Central memory CD8-positive, alpha-beta T cell (primary cell): Measurements from ENCODE around the gene SMIM10.
"Not testable (repeated sequence)": the region's sequence is repeated elsewhere in the genome, so short reads cannot be mapped to it uniquely, and the experiment has no call there.

Experiments
- ATAC-seq: fragments of 150-1000 bp; cut with Tn5 transposase; replicated peaks from 2 replicates; pipeline ENCODE4 v1.10.0; 2022; ENCODE audit warnings: mild to moderate bottlenecking, moderate FRiP score, moderate number of reproducible peaks; ENCODE audit not compliant: poor library complexity, severe bottlenecking; ENCODE audit errors: extremely low read depth
- DNase-seq, 2 donors: peaks; one replicate each; pipeline ENCODE4 v3.0.0; 2021; ENCODE audit warnings: low spot score in 2 of 2
- H3K27ac Mint-ChIP-seq: one replicate; pipeline ENCODE4 v1.8.0; 2022; ENCODE audit warnings: low read depth, mild to moderate bottlenecking, moderate library complexity, mixed read lengths
- H3K27me3 Mint-ChIP-seq: one replicate; pipeline ENCODE4 v1.8.0; 2022; ENCODE audit warnings: mixed read lengths
- H3K36me3 Mint-ChIP-seq: one replicate; pipeline ENCODE4 v1.8.0; 2022; ENCODE audit warnings: mild to moderate bottlenecking, moderate library complexity, mixed read lengths; ENCODE audit not compliant: insufficient read depth
- H3K4me1 Mint-ChIP-seq: one replicate; pipeline ENCODE4 v1.8.0; 2022; ENCODE audit warnings: mixed read lengths
- H3K4me3 Mint-ChIP-seq: one replicate; pipeline ENCODE4 v1.8.0; 2022; ENCODE audit warnings: mild to moderate bottlenecking, moderate library complexity, mixed read lengths
- H3K9me3 Mint-ChIP-seq: one replicate; pipeline ENCODE4 v1.8.0; 2022; ENCODE audit warnings: mixed read lengths

Gene SMIM10

GRCh38 chrX:134990801-134991481 lies at the start of gene SMIM10:
SMIM10 (plus strand) TSS chrX:134990991; CDS start chrX:134991096, 105 bp downstream.
- peaks cover 35% of the 10 kb centered on the region for H3K27me3 Mint-ChIP-seq
- ATAC-seq (no peak), DNase-seq (no peak)
- H3K4me1 Mint-ChIP-seq = peaks cover 11% of the 10 kb centered on the region
- no peaks in the 10 kb centered on the region for H3K9me3 Mint-ChIP-seq
- H3K36me3 Mint-ChIP-seq = peaks cover 2% of the 10 kb centered on the region
- H3K4me3 Mint-ChIP-seq = peak within 1 kb of the TSS; percentile 66
- H3K27ac Mint-ChIP-seq = no peak within 1 kb of the TSS

- not testable (repeated sequence) for H3K9me3 Mint-ChIP-seq, H3K36me3 Mint-ChIP-seq, H3K27me3 Mint-ChIP-seq
Observed at GRCh38 chrX:134946364-134946763, 44.4 kb upstream of the SMIM10 start.

GRCh38 chrX:134948333-134949241 lies 42.2 kb upstream of the SMIM10 start:
- H3K4me3 Mint-ChIP-seq = no peak overlapping the region
- no peak overlapping the region for H3K27ac Mint-ChIP-seq
- DNase-seq = no peak
- no peak for ATAC-seq
- H3K4me1 Mint-ChIP-seq = no peaks in the 10 kb centered on the region
- H3K9me3 Mint-ChIP-seq = no peaks in the 10 kb centered on the region
- no peaks in the 10 kb centered on the region for H3K36me3 Mint-ChIP-seq
- H3K27me3 Mint-ChIP-seq = no peaks in the 10 kb centered on the region

More at GRCh38 chrX:134946364-134946763, 44.4 kb upstream of the SMIM10 start:
- not testable (repeated sequence) for H3K4me1 Mint-ChIP-seq, H3K27ac Mint-ChIP-seq, ATAC-seq, H3K4me3 Mint-ChIP-seq, DNase-seq

- DNase-seq (no peak), ATAC-seq (no peak)
- Mint-ChIP-seq H3K36me3 (no peaks in the 10 kb centered on the region), H3K27ac (no peak overlapping the region), H3K4me3 (no peak overlapping the region), H3K9me3 (no peaks in the 10 kb centered on the region), H3K4me1 (no peaks in the 10 kb centered on the region), H3K27me3 (no peaks in the 10 kb centered on the region)
Observed at GRCh38 chrX:134949271-134949670, 41.5 kb upstream of the SMIM10 start.

- Mint-ChIP-seq H3K27ac (no peak overlapping the region), H3K36me3 (no peaks in the 10 kb centered on the region), H3K9me3 (no peaks in the 10 kb centered on the region), H3K4me1 (no peaks in the 10 kb centered on the region), H3K27me3 (peaks cover 13% of the 10 kb centered on the region), H3K4me3 (no peak overlapping the region)
- ATAC-seq (no peak), DNase-seq (no peak)
Observed at GRCh38 chrX:134957836-134958235, 33.0 kb upstream of the SMIM10 start.

- H3K36me3 Mint-ChIP-seq, H3K4me3 Mint-ChIP-seq, H3K4me1 Mint-ChIP-seq, H3K27ac Mint-ChIP-seq, ATAC-seq, DNase-seq, H3K9me3 Mint-ChIP-seq: not testable (repeated sequence)
- peaks cover 25% of the 10 kb centered on the region for H3K27me3 Mint-ChIP-seq
Observed at GRCh38 chrX:134960366-134960765, 30.4 kb upstream of the SMIM10 start.

- H3K4me1 Mint-ChIP-seq = no peaks in the 10 kb centered on the region
- H3K27ac Mint-ChIP-seq = no peak overlapping the region
- no peaks in the 10 kb centered on the region for H3K36me3 Mint-ChIP-seq
- H3K27me3 Mint-ChIP-seq = peaks cover 26% of the 10 kb centered on the region
- DNase-seq = no peak
- H3K9me3 Mint-ChIP-seq = no peaks in the 10 kb centered on the region
- no peak overlapping the region for H3K4me3 Mint-ChIP-seq
- ATAC-seq = no peak
Observed at GRCh38 chrX:134963041-134963440, 27.8 kb upstream of the SMIM10 start.

- Mint-ChIP-seq H3K4me1 (no peaks in the 10 kb centered on the region), H3K36me3 (no peaks in the 10 kb centered on the region), H3K27me3 (peaks cover 13% of the 10 kb centered on the region), H3K4me3 (no peak overlapping the region), H3K9me3 (no peaks in the 10 kb centered on the region), H3K27ac (no peak overlapping the region)
- DNase-seq (no peak), ATAC-seq (no peak)
Observed at GRCh38 chrX:134969726-134970125, 21.1 kb upstream of the SMIM10 start.

GRCh38 chrX:134971926-134972325 lies 18.9 kb upstream of the SMIM10 start:
- Mint-ChIP-seq H3K27ac (no peak overlapping the region), H3K4me1 (no peaks in the 10 kb centered on the region), H3K9me3 (no peaks in the 10 kb centered on the region), H3K27me3 (peaks cover 10% of the 10 kb centered on the region), H3K4me3 (no peak overlapping the region), H3K36me3 (no peaks in the 10 kb centered on the region)
- no peak for ATAC-seq
- no peak for DNase-seq

- H3K4me1 Mint-ChIP-seq = no peaks in the 10 kb centered on the region
Observed at GRCh38 chrX:134975516-134975915, 15.3 kb upstream of the SMIM10 start.

GRCh38 chrX:134981910-134982309 lies 8.9 kb upstream of the SMIM10 start:
- Mint-ChIP-seq H3K4me3 (no peak overlapping the region), H3K27me3 (no peaks in the 10 kb centered on the region), H3K9me3 (no peaks in the 10 kb centered on the region), H3K36me3 (peaks cover 2% of the 10 kb centered on the region), H3K27ac (no peak overlapping the region), H3K4me1 (no peaks in the 10 kb centered on the region)
- ATAC-seq (no peak), DNase-seq (no peak)

More at GRCh38 chrX:134975516-134975915, 15.3 kb upstream of the SMIM10 start:
- Mint-ChIP-seq H3K27me3 (peaks cover 10% of the 10 kb centered on the region), H3K36me3 (no peaks in the 10 kb centered on the region), H3K27ac (no peak overlapping the region), H3K4me3 (no peak overlapping the region), H3K9me3 (no peaks in the 10 kb centered on the region)
- no peak for ATAC-seq
- no peak for DNase-seq

GRCh38 chrX:134982748-134983147 lies 8.0 kb upstream of the SMIM10 start:
- Mint-ChIP-seq H3K27me3 (no peaks in the 10 kb centered on the region), H3K36me3 (peaks cover 2% of the 10 kb centered on the region), H3K27ac (no peak overlapping the region), H3K4me3 (no peak overlapping the region), H3K4me1 (no peaks in the 10 kb centered on the region), H3K9me3 (no peaks in the 10 kb centered on the region)
- no peak for DNase-seq
- ATAC-seq = no peak

- DNase-seq (no peak), ATAC-seq (no peak)
- peaks cover 17% of the 10 kb centered on the region for H3K27me3 Mint-ChIP-seq
- peaks cover 4% of the 10 kb centered on the region for H3K4me1 Mint-ChIP-seq
- no peaks in the 10 kb centered on the region for H3K9me3 Mint-ChIP-seq
- no peak overlapping the region for H3K4me3 Mint-ChIP-seq
- H3K36me3 Mint-ChIP-seq = peaks cover 2% of the 10 kb centered on the region
- H3K27ac Mint-ChIP-seq = no peak overlapping the region
Observed at GRCh38 chrX:134985479-134985878, 5.3 kb upstream of the SMIM10 start.
